ENCODE results near the gene KIF16B. TPM values are rescaled to one million over a fixed set of nuclear protein-coding genes. Genes with fewer than 3 reads are reported as not detected.
A peak's percentile ranks its signal among the peaks of the same experiment; 100 is the strongest.

The KIF16B gene
- total RNA-seq, 1 donor: 13.4 TPM

DNA sequence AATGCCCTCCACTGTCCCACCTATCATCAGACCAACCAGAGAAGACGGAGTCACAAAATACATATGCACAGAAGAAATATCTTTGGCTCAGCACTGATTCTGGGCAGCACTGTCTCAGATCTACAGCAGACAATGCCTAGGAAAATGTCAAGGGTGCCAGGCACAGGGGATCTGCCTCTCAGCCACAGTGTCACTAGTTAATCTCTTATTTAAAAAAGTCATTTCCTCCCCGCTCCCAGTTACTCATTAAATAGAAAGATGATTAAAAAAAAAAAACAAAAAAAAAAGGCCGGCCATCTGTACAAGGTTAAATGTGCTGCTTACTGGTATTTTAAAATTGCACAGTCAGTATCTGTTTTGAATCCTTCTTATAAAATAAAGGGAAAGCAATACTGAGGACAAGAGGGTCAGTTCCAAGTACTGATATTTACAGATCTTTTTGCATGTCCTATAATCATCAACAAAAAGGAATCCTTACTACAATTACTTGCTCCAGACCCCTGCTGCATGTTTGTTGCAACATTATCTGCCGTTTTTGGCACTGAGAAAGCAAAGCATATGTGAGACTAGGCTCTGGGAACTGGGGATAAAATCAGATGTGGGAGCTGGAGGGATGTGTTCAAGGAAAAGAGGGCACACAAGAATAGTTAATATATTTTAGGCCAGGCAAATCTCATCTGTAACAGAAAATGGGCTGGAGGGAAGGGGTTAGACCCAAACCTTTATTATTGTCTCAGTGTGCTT, 299.3 kb downstream of the KIF16B start:
- peak; percentile 8 for DNase-seq (ENCODE audit: low read depth)
- TF ChIP-seq, protein P1, sequence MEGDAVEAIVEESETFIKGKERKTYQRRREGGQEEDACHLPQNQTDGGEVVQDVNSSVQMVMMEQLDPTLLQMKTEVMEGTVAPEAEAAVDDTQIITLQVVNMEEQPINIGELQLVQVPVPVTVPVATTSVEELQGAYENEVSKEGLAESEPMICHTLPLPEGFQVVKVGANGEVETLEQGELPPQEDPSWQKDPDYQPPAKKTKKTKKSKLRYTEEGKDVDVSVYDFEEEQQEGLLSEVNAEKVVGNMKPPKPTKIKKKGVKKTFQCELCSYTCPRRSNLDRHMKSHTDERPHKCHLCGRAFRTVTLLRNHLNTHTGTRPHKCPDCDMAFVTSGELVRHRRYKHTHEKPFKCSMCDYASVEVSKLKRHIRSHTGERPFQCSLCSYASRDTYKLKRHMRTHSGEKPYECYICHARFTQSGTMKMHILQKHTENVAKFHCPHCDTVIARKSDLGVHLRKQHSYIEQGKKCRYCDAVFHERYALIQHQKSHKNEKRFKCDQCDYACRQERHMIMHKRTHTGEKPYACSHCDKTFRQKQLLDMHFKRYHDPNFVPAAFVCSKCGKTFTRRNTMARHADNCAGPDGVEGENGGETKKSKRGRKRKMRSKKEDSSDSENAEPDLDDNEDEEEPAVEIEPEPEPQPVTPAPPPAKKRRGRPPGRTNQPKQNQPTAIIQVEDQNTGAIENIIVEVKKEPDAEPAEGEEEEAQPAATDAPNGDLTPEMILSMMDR (IDR thresholded peaks at IDR 0.05; ENCODE audit: insufficient read depth, low read depth, low read length): no peak
- H3K4me3 ChIP-seq (ENCODE audit: low read depth, low read length): no peak overlapping the region

DNA sequence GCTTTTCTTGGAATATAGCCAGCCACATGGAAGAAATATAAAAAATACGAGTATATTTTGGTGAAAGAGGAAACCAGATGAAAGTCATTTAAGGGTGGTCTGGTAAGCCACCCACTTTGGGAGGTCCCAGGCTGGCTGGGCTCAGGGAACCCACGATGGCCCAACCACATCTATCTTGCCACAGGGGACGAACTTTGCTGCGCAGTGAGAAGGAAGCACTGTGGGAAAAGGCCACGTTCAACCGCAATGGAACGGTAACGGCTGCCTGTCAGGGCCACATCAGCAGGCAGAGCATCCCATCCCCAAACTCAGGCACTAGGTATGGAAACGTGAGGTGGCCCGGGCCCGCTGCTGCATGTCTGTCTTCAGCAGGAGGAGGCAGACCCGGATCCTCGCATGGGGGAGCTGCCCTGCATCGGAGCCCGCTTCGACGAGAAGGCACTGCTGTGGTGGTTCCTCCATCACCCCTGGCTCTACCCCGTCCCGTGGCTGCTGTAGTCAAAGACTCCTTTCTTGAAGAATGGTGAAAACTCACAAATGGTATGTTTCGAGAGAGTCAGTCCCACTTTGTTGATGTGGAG, 300.4 kb downstream of the KIF16B start:
- no peak for DNase-seq (ENCODE audit: low read depth)
- no peak overlapping the region for H3K4me3 ChIP-seq (ENCODE audit: low read depth, low read length)
- TF ChIP-seq, protein P1 (IDR thresholded peaks at IDR 0.05; ENCODE audit: insufficient read depth, low read depth, low read length): no peak

DNA sequence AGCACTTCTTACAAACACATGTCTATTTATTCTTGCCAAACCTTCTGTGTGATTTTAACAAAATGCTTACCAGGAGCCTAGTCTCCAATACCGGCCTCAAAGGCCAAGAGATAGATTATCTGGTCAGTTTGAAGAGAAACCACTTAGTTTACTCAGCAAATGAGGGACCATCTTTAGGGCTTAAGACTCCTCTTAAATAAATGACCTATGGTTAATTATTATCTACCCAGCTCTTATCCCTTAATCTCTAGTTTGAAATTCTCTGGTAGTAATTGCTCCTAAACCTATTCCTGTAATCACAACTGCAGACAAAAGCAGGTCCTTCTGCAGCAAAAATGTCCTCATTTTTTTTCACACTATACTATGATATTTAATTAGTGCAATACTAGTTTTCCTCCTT, 301.8 kb downstream of the KIF16B start:
- DNase-seq (ENCODE audit: low read depth): no peak
- TF ChIP-seq, protein P1 (IDR thresholded peaks at IDR 0.05; ENCODE audit: insufficient read depth, low read depth, low read length): no peak
- H3K4me3 ChIP-seq (ENCODE audit: low read depth, low read length): no peak overlapping the region

- no peak for DNase-seq (ENCODE audit: low read depth)
- H3K4me3 ChIP-seq (ENCODE audit: low read depth, low read length): no peak overlapping the region
- TF ChIP-seq, protein P1 (IDR thresholded peaks at IDR 0.05; ENCODE audit: insufficient read depth, low read depth, low read length): no peak
These were observed 302.3 kb downstream of the KIF16B start for GRCh38 chr20:16270989-16271388.

GRCh38 chr20:16270314-16270931, 302.8 kb downstream of the KIF16B start:
- TF ChIP-seq, protein P1 (IDR thresholded peaks at IDR 0.05; ENCODE audit: insufficient read depth, low read depth, low read length): no peak
- no peak for DNase-seq (ENCODE audit: low read depth)
- no peak overlapping the region for H3K4me3 ChIP-seq (ENCODE audit: low read depth, low read length)

GRCh38 chr20:16267526-16267925, 305.7 kb downstream of the KIF16B start:
- TF ChIP-seq, protein P1 (IDR thresholded peaks at IDR 0.05; ENCODE audit: insufficient read depth, low read depth, low read length): no peak
- DNase-seq (ENCODE audit: low read depth): no peak

More at GRCh38 chr20:16267526-16267925, 305.7 kb downstream of the KIF16B start:
- no peak overlapping the region for H3K4me3 ChIP-seq (ENCODE audit: low read depth, low read length)
